HG02981 (cell line): ENCODE data around the gene MAP4K4.
"Not testable (repeated sequence)": the region's sequence is repeated elsewhere in the genome, so short reads cannot be mapped to it uniquely, and the experiment has no call there.

Experiments used
- ATAC-seq: cut with Tn5 transposase; IDR thresholded peaks from one replicate; pipeline ENCODE4 v1.9.1; 2021; ENCODE audit warnings: mild to moderate bottlenecking, moderate library complexity; ENCODE audit not compliant: unreplicated experiment

The MAP4K4 gene

DNA sequence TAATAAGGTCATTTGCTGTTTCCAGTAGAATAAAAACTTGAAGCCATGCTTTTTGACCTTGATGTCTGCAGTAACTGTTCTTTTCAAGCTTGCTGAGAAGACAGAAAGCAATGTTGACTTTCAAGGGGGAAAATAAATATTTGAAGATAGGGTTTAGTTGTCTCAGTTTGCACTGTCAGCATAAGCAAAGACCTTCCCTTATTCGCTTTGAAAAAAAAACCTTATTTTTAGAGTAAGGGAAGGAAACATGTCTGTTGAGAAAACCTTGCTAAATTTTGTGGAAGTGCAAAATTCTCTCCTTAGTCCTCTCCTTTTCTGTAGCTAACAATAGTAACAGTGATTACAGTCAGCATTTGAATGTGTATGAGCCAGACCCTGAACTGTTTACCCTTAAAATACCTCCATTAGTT is 43.1 kb downstream of the MAP4K4 start:
- no peak for ATAC-seq

GRCh38 chr2:101741775-101742520 is 44.4 kb downstream of the MAP4K4 start:
- no peak for ATAC-seq

DNA sequence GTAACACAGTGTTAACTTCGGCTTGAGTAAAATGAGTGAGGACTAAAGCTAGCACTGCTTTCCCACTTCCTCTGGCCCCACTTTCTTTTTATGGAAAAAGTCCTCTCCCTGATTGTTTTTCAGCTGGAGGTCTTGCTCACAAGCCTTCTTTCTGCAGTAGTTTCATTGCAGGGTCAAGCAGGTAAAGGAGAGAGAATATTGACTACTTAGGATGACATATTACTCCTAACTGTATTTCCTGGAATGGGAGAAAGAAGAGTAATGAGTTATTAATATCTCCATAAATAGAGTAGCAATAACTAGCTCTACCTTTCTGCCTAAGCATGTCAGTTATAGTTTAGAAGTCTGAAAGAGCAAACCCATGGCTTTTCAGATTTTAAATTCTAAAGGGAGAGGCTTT is 45.0 kb downstream of the MAP4K4 start:
- no peak for ATAC-seq

DNA sequence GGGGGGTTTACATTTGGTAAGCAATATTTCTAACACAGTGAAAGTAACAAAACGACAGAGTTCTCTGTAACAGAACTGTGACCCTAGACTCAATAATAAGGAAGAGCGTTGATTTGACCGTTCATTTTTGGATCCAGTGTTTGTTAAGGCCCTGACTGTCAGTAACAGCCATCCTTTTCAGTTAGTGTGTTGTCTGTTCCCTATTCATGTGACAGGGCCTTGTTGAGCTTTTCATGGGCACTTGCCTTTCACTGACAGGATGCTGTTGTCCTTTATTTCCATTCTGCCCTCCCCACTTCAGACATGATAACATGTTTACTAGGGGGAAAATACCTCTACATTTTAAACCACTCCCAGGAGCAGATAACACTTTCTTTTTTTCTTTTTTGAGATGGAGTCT is 45.8 kb downstream of the MAP4K4 start:
- no peak for ATAC-seq

GRCh38 chr2:101744832-101745231 is 47.3 kb downstream of the MAP4K4 start:
- ATAC-seq: no peak

GRCh38 chr2:101745711-101746694 is 48.5 kb downstream of the MAP4K4 start:
- ATAC-seq: no peak

DNA sequence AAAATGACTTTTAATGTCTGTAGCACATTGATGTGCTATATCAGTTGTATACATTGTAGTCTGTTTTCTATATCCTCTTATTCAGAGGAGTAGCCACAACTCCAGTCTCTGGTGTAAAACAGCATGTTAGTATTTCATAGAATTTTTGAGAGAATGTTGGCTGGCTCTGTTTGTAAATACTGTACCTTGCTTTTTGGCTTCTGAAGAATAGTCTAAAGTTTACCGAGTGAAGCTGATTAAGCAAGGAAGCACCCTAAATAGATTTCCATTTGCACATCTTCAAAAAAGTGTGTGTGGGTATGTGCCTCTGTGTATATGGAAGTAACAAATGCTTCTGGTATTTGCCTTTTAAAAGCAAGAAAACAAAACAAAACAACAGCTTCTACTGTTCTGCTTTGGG is 50.5 kb downstream of the MAP4K4 start:
- no peak for ATAC-seq

GRCh38 chr2:101748462-101748861 is 51.0 kb downstream of the MAP4K4 start:
- not testable (repeated sequence) for ATAC-seq

DNA sequence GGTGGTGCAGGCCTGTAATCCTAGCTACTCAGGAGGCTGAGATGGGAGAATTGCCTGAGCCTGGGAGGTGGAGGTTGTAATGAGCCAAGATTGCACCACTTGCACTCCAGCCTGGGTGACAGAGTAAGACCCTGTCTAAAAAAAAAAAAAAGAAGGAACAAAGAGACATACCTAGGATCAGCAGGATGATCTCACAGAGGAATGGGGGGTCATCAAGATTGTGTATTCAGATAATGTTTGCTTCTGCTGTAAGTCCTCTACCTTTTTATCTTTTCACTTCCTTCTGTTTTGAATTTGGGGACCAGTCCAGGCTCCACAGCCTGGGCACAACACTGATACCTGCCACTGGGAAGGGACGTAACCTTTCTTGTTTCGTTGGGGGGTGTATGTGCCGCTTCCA is 53.2 kb downstream of the MAP4K4 start:
- ATAC-seq: no peak

DNA sequence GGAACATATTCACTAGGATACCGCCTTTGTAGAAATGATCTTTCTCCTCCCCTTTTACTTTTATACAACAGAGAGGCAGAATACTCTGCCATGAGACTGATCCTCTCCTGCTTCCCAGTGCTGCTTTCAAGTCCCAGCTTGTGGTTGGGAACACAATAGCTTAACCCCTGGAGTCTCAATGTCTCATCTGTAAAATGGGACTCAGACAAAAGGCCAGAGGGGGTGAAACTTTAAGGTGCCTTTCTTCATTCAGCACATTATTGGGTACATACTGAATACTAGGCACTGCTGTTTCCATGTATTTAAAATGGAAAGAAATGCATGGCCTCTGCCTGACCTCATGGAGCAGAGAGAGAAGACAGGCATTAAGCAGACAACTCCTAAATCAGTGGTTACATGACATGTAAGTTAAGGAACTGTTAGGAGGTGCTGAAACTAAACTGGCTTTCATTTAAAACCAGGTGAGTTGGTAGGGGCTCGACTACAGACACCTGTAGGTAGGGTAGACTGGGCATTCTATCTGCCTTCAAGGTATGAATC is 53.8 kb downstream of the MAP4K4 start:
- no peak for ATAC-seq

DNA sequence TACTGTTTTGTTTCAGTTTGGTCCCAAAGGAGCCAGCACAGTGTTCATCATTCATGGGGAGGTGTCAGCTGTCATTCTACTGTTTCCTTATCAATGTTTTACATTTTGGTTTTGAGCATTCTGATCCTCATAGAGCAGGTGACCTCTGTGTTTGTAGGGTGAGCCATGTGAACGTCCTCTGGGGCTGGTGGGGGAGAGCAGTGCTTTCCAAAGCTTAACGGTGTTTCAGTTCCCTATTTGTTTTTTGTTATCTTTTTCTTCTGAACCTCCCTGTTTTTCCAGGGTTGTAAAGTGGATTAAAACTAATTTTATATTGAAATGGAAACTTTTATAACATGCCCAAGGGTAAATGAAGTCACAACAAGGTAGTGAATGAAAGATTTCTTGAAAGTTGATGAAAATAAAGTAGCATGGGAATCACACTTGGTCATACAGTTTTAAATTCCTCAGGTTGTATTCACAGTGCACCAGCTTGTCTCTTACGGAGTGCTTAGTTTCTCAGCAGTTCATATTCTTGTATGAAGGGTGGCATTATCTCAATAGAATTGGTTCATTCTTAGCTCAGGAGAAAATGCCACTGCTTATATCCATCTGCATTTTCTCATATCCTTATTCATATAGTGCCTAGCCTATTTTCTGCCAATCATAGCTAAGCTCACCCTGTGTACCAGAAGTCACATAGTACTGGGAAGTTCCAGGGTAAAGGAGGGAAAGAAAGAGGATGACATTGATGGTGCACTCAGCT is 54.5 kb downstream of the MAP4K4 start:
- ATAC-seq: peak; percentile 87

GRCh38 chr2:101752716-101753616 is 55.5 kb downstream of the MAP4K4 start:
- no peak for ATAC-seq

DNA sequence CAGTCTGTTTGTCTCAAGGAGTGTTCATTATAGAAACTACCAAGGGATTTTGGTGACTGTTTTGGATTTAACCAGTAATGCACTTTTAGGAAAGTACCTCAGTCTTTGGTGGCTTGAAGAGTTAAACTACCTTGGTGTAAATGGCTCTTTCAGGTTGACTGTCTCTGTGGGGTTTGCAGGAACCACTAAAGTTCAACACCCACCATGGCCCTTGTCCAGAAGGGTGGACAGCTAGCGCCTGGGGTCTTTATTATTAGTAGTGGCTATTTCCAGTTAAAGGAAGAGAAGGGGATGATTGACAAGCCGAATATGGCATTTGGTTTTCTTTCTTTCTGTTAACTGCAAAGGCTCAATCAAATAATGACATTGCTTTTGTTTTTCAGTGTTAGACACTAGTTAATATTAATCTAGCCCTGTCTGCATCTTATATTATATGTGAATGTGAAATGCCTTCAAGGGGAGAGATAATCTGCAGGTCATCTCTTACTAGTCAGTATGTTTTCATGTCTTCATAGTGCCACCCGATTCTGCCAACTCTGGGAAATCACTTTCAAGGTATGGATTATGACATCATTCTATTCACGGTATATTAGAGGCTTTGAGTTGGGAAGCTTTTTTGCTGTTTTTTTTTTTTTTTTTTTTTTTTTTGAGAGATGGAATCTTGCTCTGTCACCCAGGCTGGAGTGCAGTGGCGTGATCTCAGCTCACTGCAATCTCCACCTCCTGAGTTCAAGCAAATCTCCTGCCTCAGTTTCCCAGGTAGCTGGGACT is 56.4 kb downstream of the MAP4K4 start:
- ATAC-seq: peak; percentile 30

- no peak for ATAC-seq
These were observed 57.1 kb downstream of the MAP4K4 start for GRCh38 chr2:101754618-101755017.

- ATAC-seq: no peak
These were observed 58.8 kb downstream of the MAP4K4 start for GRCh38 chr2:101756266-101756665.

- peak; percentile 74 for ATAC-seq
These were observed 60.5 kb downstream of the MAP4K4 start for GRCh38 chr2:101758001-101758400.

- no peak for ATAC-seq
These were observed 61.7 kb downstream of the MAP4K4 start for GRCh38 chr2:101759162-101759561.

DNA sequence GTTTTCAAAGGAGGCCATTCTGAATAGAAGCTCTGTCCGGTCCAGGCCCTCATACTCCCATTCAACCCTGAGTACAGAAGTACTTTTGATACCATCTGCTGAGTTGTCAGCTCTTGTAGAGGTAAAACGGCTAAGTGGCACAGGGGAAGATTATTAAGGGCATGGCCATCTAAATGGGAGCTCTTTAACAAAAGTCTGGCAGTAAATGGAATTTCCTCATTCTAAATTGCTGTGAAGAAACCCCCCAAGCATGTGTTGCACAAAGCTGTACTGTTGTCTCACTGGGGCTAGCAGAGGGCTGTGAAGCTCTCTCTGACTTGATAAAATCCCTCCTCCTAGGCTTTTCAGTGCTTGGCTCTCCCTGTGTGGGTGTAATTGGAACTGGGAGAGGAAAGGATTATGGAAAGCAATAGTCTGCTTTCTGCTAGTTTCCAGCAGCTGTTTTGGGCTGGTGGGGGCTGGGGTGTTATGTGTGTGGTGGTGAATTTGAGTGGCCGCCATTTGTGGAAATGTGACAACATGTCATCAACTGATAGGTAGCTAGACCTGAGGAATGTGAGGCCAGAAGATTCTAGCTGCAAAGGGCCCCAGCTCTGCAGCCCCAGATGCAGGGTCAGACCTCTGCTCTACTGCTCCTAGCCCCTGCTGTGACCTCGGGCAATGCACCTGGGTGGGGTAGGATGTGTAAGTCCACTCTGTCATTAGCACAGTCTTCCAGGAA is 65.1 kb downstream of the MAP4K4 start:
- ATAC-seq: no peak
